Endothelial cell of umbilical vein (primary cell): ENCODE results near the gene CEBPB. TPM values are rescaled to one million over a fixed set of nuclear protein-coding genes. Genes with fewer than 3 reads are reported as not detected.
"Not testable (repeated sequence)": the region's sequence is repeated elsewhere in the genome, so short reads cannot be mapped to it uniquely, and the experiment has no call there.

ENCODE experiments used
- BruUV-seq: library from RNA; stranded (reverse); fragments of 400-500 nt; replicated peaks from 2 replicates; lab custom pipeline; 2021; lab: Mats Ljungman, UMichigan
- CTCF ChIA-PET: fragments of 300-600, 350-600 bp; sonication (Branson Sonifier 250); formaldehyde crosslinking; loops from one replicate; lab custom pipeline; 2021; ENCODE audit warnings: antibody characterized with exemption, inconsistent platforms; lab: Charles Lee
- POLR2A ChIA-PET: fragments of 300-600, 350-600 bp; sonication (Branson Sonifier 250); formaldehyde crosslinking; loops from one replicate; lab custom pipeline; 2021; ENCODE audit warnings: antibody characterized with exemption, inconsistent platforms; lab: Charles Lee
- DNase-seq: peaks from one replicate; pipeline ENCODE4 v3.0.0-alpha.2; 2011; ENCODE audit warnings: low read depth, low spot score
- FAIRE-seq: peaks from 2 replicates; lab custom pipeline; 2011; peaks lifted over from hg19 to GRCh38; lab: Jason Lieb, UNC
- H2AFZ ChIP-seq: 2 replicates; pipeline ENCODE4 v1.6.0; 2012; ENCODE audit warnings: low read depth, low read length, control low read depth, inconsistent platforms
- H3K27ac ChIP-seq: 2 replicates; pipeline ENCODE4 v1.5.1; 2011; ENCODE audit warnings: low read depth, mild to moderate bottlenecking, control low read depth, low read length, moderate library complexity; ENCODE audit not compliant: insufficient read depth
- H3K27me3 ChIP-seq, 2 experiments: 2 replicates each; pipeline versions ENCODE4 v1.6.0 to v1.6.1; 2011; ENCODE audit warnings: low read length in 2 of 2, mixed read lengths in 1 of 2; ENCODE audit not compliant: control insufficient read depth in 2 of 2, insufficient read depth in 2 of 2
- H3K36me3 ChIP-seq, 2 experiments: 2 replicates in 1 of 2; 3 replicates in 1 of 2; pipeline ENCODE4 v1.5.1; 2011; ENCODE audit warnings: low read length in 2 of 2, mild to moderate bottlenecking in 1 of 2, moderate library complexity in 1 of 2; ENCODE audit not compliant: control insufficient read depth in 2 of 2, insufficient read depth in 2 of 2; ENCODE audit errors: extremely low read depth in 1 of 2
- H3K4me1 ChIP-seq: 3 replicates; pipeline ENCODE4 v1.5.1; 2011; ENCODE audit warnings: mild to moderate bottlenecking, low read length; ENCODE audit not compliant: control insufficient read depth, insufficient read depth; ENCODE audit errors: extremely low read depth
- H3K4me2 ChIP-seq: 2 replicates; pipeline ENCODE4 v1.6.1; 2011; ENCODE audit warnings: low read length, control low read depth, mixed read lengths; ENCODE audit not compliant: insufficient read depth
- H3K4me3 ChIP-seq, 3 experiments: fragments of 200-600 bp in 1 of 3; sonication (generic), shearing (Covaris generic) in 1 of 3; replicated peaks in 1 of 3; 2 replicates each; pipeline ENCODE4 v1.5.1; 2011 to 2016; ENCODE audit warnings: control low read depth in 3 of 3, low read length in 3 of 3, mild to moderate bottlenecking in 2 of 3, inconsistent platforms in 1 of 3, low read depth in 1 of 3, moderate library complexity in 1 of 3; ENCODE audit not compliant: insufficient read depth in 1 of 3
- H3K79me2 ChIP-seq: 2 replicates; pipeline ENCODE4 v1.6.0; 2012; ENCODE audit warnings: low read length, inconsistent platforms; ENCODE audit not compliant: control insufficient read depth, insufficient read depth
- H3K9ac ChIP-seq: replicated peaks from 2 replicates; pipeline ENCODE3; 2011; ENCODE audit warnings: low read length, control low read depth; ENCODE audit not compliant: insufficient read depth; ENCODE audit errors: extremely low read depth
- H3K9me1 ChIP-seq: replicated peaks from 3 replicates; pipeline ENCODE4 v1.6.0; 2011; ENCODE audit warnings: mild to moderate bottlenecking, low read length; ENCODE audit not compliant: control insufficient read depth, insufficient read depth; ENCODE audit errors: extremely low read depth
- H3K9me3 ChIP-seq: replicated peaks from 2 replicates; pipeline ENCODE4 v1.5.1; 2012; ENCODE audit warnings: low read length, inconsistent platforms; ENCODE audit not compliant: control insufficient read depth, insufficient read depth
- H4K20me1 ChIP-seq: replicated peaks from 2 replicates; pipeline ENCODE3; 2011; ENCODE audit warnings: mild to moderate bottlenecking, low read length; ENCODE audit not compliant: control insufficient read depth, insufficient read depth; ENCODE audit errors: extremely low read depth
- EZH2 ChIP-seq: IDR thresholded peaks from 2 replicates; pipeline ENCODE4 v1.6.1; 2012; ENCODE audit warnings: borderline replicate concordance, low read depth, mild to moderate bottlenecking, moderate library complexity, low read length, inconsistent platforms; ENCODE audit not compliant: severe bottlenecking
- FOS ChIP-seq: IDR thresholded peaks from 2 replicates; pipeline ENCODE4 v1.6.1; 2011; ENCODE audit warnings: mild to moderate bottlenecking, low read length, moderate library complexity, borderline replicate concordance; ENCODE audit not compliant: insufficient read depth
- GATA2 ChIP-seq: IDR thresholded peaks from 2 replicates; pipeline ENCODE4 v1.7.0; 2011; ENCODE audit warnings: low read depth, mild to moderate bottlenecking, moderate library complexity, mixed read lengths, low read length; ENCODE audit not compliant: insufficient read length, insufficient read depth
- JUN ChIP-seq: IDR thresholded peaks from 2 replicates; pipeline ENCODE4 v1.6.1; 2011; ENCODE audit warnings: borderline replicate concordance, low read depth; ENCODE audit not compliant: insufficient read length, insufficient read depth
- MYC ChIP-seq: IDR thresholded peaks from one replicate; pipeline ENCODE4 v1.6.1; 2011; ENCODE audit warnings: mild to moderate bottlenecking, low read depth, low read length
- POLR2A ChIP-seq: IDR thresholded peaks from 2 replicates; pipeline ENCODE4 v1.6.1; 2012; ENCODE audit warnings: low read depth, mild to moderate bottlenecking, control low read depth, low read length
- POLR2AphosphoS5 ChIP-seq: IDR thresholded peaks from 2 replicates; pipeline ENCODE4 v1.6.1; 2012; ENCODE audit warnings: low read depth, mild to moderate bottlenecking, control low read depth, low read length, moderate library complexity; ENCODE audit not compliant: insufficient read depth
- dilution Hi-C: fragments of 300-500 bp; cut with MboI; formaldehyde crosslinking; loops from one replicate; pipeline ENCODE4 v1.15.0; 2019; ENCODE audit warnings: low sequenced_read_pairs; ENCODE audit not compliant: extremely low pct_ligation_motif_present
- intact Hi-C: fragments of 100-400 bp; cut with micrococcal nuclease; formaldehyde crosslinking; loops from one replicate; pipeline ENCODE4 v1.10.0; 2022
- polyA plus RNA-seq, 4 experiments: library from polyadenylated mRNA; depleted of rRNA in 3 of 4; stranded (reverse) in 3 of 4; unstranded in 1 of 4; fragments of >200 nt; gene quantifications; 2 replicates each; pipeline versions ENCODE4 v1.2.1 to v1.2.3, GENCODE V29; 2011 to 2012; ENCODE audit warnings: missing spikeins in 1 of 4
- total RNA-seq: library from RNA; stranded (reverse); gene quantifications from 2 replicates; pipeline ENCODE4 v1.2.3, GENCODE V29; 2021
- TF ChIP-seq, protein P1 (sequence below): IDR thresholded peaks from 2 replicates; pipeline ENCODE4 v1.6.1; 2011; ENCODE audit not compliant: insufficient read depth, insufficient read length
- TF ChIP-seq, protein P2 (sequence below), 2 donors: IDR thresholded peaks; 1 replicate in 1 of 2; 2 replicates in 1 of 2; pipeline ENCODE4 v1.5.1; 2011; ENCODE audit warnings: low read length in 2 of 2, mild to moderate bottlenecking in 2 of 2, moderate library complexity in 2 of 2, control low read depth in 1 of 2, inconsistent platforms in 1 of 2, low read depth in 1 of 2; ENCODE audit not compliant: insufficient read depth in 1 of 2; ENCODE audit errors: extremely low read depth in 1 of 2

The CEBPB gene
- total and polyA plus RNA-seq, 2 donors (not counting 3 experiments of a cell fraction or from before 2014, with no cell fraction given): 3.7 to 11.4 TPM

DNA sequence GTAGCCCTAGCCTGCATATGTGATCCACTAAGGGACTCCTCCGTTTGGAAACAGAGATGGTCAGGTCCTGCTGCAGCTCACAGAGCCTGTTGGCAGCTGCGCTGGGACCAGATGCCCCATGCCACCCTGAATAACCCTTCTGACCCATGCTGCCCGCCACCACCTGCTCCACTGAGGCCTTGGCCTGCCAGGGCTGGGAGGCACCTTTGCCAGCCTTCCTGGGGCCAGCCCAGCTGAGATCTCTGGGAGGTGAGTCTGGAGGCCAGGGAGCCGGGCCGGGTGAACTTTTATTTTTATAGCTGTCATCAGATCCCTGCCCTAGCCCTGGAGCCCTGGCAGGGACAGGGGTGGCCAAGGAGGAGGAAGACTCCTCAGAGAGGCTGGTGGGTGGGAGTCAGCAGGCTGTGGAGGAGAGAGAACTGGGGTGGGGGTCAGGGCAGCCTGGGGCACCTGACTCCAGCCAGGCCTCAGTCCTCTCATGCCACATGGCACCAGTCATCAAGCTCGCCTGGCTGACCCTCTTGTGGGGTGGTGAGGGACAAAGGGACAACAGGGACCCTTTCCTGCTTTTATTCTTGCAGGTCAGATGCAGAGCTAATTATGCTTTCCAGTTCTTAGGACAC is 10.0 kb downstream of the CEBPB start:
- POLR2A ChIA-PET: no interaction called here
- Histone ChIP-seq H4K20me1 (no peaks in the 10 kb centered on the region), H2AFZ (no peak overlapping the region), H3K9me1 (no peaks in the 10 kb centered on the region), H3K9ac (no peak overlapping the region), H3K79me2 (no peaks in the 10 kb centered on the region), H3K27me3 (no peaks in the 10 kb centered on the region), H3K4me3 (no peak overlapping the region), H3K4me1 (no peaks in the 10 kb centered on the region), H3K36me3 (no peaks in the 10 kb centered on the region), H3K27ac (no peak overlapping the region), H3K9me3 (no peaks in the 10 kb centered on the region), H3K4me2 (no peak overlapping the region)
- CTCF ChIA-PET: no interaction called here
- intact Hi-C loops: no loop called here
- no peak for TF ChIP-seq POLR2AphosphoS5
- no peak for TF ChIP-seq EZH2
- TF ChIP-seq FOS: no peak
- TF ChIP-seq GATA2: no peak
- TF ChIP-seq, protein P1, sequence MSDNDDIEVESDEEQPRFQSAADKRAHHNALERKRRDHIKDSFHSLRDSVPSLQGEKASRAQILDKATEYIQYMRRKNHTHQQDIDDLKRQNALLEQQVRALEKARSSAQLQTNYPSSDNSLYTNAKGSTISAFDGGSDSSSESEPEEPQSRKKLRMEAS: no peak
- TF ChIP-seq POLR2A: no peak
- TF ChIP-seq JUN: no peak
- TF ChIP-seq MYC: no peak
- TF ChIP-seq, protein P2, sequence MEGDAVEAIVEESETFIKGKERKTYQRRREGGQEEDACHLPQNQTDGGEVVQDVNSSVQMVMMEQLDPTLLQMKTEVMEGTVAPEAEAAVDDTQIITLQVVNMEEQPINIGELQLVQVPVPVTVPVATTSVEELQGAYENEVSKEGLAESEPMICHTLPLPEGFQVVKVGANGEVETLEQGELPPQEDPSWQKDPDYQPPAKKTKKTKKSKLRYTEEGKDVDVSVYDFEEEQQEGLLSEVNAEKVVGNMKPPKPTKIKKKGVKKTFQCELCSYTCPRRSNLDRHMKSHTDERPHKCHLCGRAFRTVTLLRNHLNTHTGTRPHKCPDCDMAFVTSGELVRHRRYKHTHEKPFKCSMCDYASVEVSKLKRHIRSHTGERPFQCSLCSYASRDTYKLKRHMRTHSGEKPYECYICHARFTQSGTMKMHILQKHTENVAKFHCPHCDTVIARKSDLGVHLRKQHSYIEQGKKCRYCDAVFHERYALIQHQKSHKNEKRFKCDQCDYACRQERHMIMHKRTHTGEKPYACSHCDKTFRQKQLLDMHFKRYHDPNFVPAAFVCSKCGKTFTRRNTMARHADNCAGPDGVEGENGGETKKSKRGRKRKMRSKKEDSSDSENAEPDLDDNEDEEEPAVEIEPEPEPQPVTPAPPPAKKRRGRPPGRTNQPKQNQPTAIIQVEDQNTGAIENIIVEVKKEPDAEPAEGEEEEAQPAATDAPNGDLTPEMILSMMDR (IDR thresholded peaks at IDR 0.05; ENCODE audit: extremely low read depth in 1 of 2, insufficient read depth in 1 of 2, low read depth in 1 of 2, low read length in 2 of 2): no peak
- no peak for FAIRE-seq
- BruUV-seq: no TSS peak
- no peak for DNase-seq
- dilution Hi-C loops: no loop called here

DNA sequence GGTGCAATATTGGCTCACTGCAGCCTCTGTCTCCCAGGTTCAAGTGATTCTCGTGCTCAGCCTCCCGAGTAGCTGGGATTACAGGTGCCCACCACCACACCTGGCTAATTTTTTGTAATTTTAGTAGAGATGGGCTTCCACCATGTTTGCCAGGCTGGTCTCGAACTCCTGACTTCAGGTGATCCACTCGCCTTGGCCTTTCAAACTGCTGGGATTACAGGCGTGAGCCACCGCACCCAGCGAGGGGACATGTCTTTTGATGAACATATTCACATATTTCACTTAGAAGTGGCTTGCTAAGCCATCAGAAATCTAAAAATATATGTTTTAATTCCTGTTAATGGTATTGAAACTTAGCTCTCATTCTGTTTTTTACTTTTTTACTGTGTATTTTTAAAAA is 11.1 kb downstream of the CEBPB start:
- H3K27ac ChIP-seq, H4K20me1 ChIP-seq, FAIRE-seq, intact Hi-C loops, H3K9me1 ChIP-seq, H3K4me3 ChIP-seq, H3K27me3 ChIP-seq, H2AFZ ChIP-seq, H3K4me2 ChIP-seq, H3K36me3 ChIP-seq, dilution Hi-C loops, BruUV-seq, H3K4me1 ChIP-seq, H3K79me2 ChIP-seq, DNase-seq, H3K9ac ChIP-seq, H3K9me3 ChIP-seq: not testable (repeated sequence)
- CTCF ChIA-PET: interaction anchor here (0.9 to 1.2 kb wide), 4 partner anchors 10 to 386 kb away, joined by 3 read pairs; no protein-coding TSS in a partner anchor
- POLR2A ChIA-PET: interaction anchor here (0.6 kb wide), 1 partner anchor 130 kb away, joined by 3 read pairs; no protein-coding TSS in a partner anchor
